Prostate gland (tissue), 2 donors: ENCODE data around the gene TXN2. TPM values are rescaled to one million over a fixed set of nuclear protein-coding genes. Genes with fewer than 3 reads are reported as not detected.

ENCODE experiments used
- DNase-seq: peaks from one replicate; pipeline ENCODE4 v3.0.0-alpha.2; 2019; ENCODE audit warnings: low spot score
- H3K27ac ChIP-seq, 2 donors: fragments of 200-600 bp; sonication (generic); 2 replicates each; pipeline ENCODE4 v1.5.1; 2017 to 2019
- H3K27me3 ChIP-seq: fragments of 200-600 bp; sonication (generic); replicated peaks from 2 replicates; pipeline ENCODE4 v1.5.1; 2019; ENCODE audit not compliant: insufficient read depth
- H3K36me3 ChIP-seq, 2 donors: fragments of 200-600 bp; sonication (generic); 1 replicate in 1 of 2; 2 replicates in 1 of 2; pipeline versions ENCODE4 v1.5.1 to v1.8.1; 2017 to 2019
- H3K4me1 ChIP-seq: fragments of 200-600 bp; sonication (generic); replicated peaks from 2 replicates; pipeline ENCODE4 v1.5.1; 2019
- H3K4me3 ChIP-seq, 2 donors: fragments of 200-600 bp; sonication (generic); 2 replicates each; pipeline ENCODE4 v1.5.1; 2017 to 2019
- H3K9me3 ChIP-seq: fragments of 200-600 bp; sonication (generic); 2 replicates; pipeline ENCODE4 v1.5.1; 2017
- POLR2A ChIP-seq: fragments of 450-650 bp; IDR thresholded peaks from one replicate; pipeline ENCODE4 v1.6.1; 2016; ENCODE audit warnings: antibody characterized with exemption, mild to moderate bottlenecking
- POLR2AphosphoS5 ChIP-seq: sonication (generic); formaldehyde crosslinking; IDR thresholded peaks from one replicate; pipeline ENCODE4 v1.6.1; 2017; ENCODE audit warnings: antibody characterized with exemption
- WGBS: methylation state at CpG from one replicate; pipeline ENCODE4 v1.1.5; 2018; 5-methylcytosine and 5-hydroxymethylcytosine counted together
- intact Hi-C: fragments of 100-400 bp; cut with DNase I; formaldehyde crosslinking; loops from one replicate; pipeline ENCODE4 v1.14.2; 2022
- total RNA-seq, 2 donors: library from RNA; depleted of rRNA; stranded (reverse); fragments of >200 nt; gene quantifications; one replicate each; pipeline ENCODE4 v1.1.0, GENCODE V29; 2016
- TF ChIP-seq, protein P1 (sequence below), 4 experiments: fragments of 200-600 bp in 2 of 4; fragments of 450-650 bp in 2 of 4; sonication (generic) in 2 of 4; IDR thresholded peaks; 1 replicate in 3 of 4; 2 replicates in 1 of 4; pipeline ENCODE4 v1.5.1; 2016 to 2019; ENCODE audit warnings: antibody characterized with exemption in 4 of 4, mild to moderate bottlenecking in 2 of 4, moderate library complexity in 2 of 4

The TXN2 gene
- total RNA-seq, 2 donors from 2014 or later: 74.3 to 148 TPM

GRCh38 chr22:36461665-36462649 lies 19.5 kb downstream of the TXN2 start:
- H3K9me3 ChIP-seq: no peaks in the 10 kb centered on the region
- TF ChIP-seq POLR2A (no peak), POLR2AphosphoS5 (no peak)
- TF ChIP-seq, protein P1, sequence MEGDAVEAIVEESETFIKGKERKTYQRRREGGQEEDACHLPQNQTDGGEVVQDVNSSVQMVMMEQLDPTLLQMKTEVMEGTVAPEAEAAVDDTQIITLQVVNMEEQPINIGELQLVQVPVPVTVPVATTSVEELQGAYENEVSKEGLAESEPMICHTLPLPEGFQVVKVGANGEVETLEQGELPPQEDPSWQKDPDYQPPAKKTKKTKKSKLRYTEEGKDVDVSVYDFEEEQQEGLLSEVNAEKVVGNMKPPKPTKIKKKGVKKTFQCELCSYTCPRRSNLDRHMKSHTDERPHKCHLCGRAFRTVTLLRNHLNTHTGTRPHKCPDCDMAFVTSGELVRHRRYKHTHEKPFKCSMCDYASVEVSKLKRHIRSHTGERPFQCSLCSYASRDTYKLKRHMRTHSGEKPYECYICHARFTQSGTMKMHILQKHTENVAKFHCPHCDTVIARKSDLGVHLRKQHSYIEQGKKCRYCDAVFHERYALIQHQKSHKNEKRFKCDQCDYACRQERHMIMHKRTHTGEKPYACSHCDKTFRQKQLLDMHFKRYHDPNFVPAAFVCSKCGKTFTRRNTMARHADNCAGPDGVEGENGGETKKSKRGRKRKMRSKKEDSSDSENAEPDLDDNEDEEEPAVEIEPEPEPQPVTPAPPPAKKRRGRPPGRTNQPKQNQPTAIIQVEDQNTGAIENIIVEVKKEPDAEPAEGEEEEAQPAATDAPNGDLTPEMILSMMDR (IDR thresholded peaks at IDR 0.05): no peak
- 69% methylated on average over 16 of the region's 16 CpGs for WGBS
- peak overlapping the region; percentile 51 to 62 for H3K27ac ChIP-seq
- intact Hi-C loops: no loop called here
- H3K27me3 ChIP-seq: no peaks in the 10 kb centered on the region
- DNase-seq: no peak
- no peaks in the 10 kb centered on the region for H3K36me3 ChIP-seq
- peaks cover 17% of the 10 kb centered on the region for H3K4me1 ChIP-seq
- no peak overlapping the region for H3K4me3 ChIP-seq

DNA sequence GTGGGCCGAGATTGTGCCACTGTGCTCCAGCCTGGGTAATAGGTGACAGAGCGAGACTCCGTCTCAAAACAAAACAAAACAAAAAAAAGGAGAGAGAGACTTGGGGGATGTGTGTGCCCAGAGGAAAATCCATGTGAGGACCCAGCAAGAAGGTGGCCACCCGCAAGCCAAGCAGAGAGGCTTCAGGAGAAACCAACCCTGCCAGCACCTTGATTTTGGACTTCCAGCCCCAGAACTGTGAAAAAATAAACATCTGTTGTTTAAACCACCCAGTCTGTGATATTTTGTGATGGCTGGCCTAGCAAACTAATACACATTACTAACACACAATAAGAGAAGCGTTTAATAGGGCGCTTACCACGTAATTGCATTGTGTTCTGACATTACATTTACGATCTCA lies 21.2 kb downstream of the TXN2 start:
- WGBS: 91% methylated on average over 8 of the region's 8 CpGs
- Histone ChIP-seq H3K4me1 (peaks cover 13% of the 10 kb centered on the region), H3K27ac (peak overlapping the region; percentile 80 to 98)

GRCh38 chr22:36457688-36458450 lies 23.6 kb downstream of the TXN2 start:
- Histone ChIP-seq H3K9me3 (no peaks in the 10 kb centered on the region), H3K27me3 (no peaks in the 10 kb centered on the region), H3K4me3 (no peak overlapping the region), H3K4me1 (peaks cover 11% of the 10 kb centered on the region), H3K36me3 (no peaks in the 10 kb centered on the region), H3K27ac (peak overlapping the region; percentile 80 to 98)
- TF ChIP-seq POLR2A: no peak
- TF ChIP-seq POLR2AphosphoS5: peak; percentile 6
- TF ChIP-seq, protein P1 (IDR thresholded peaks at IDR 0.05): no peak
- intact Hi-C loops: no loop called here
- 72% methylated on average over 14 of the region's 14 CpGs for WGBS
- DNase-seq: no peak

More for the DNA sequence above, 21.2 kb downstream of the TXN2 start:
- Histone ChIP-seq H3K9me3 (no peaks in the 10 kb centered on the region), H3K4me3 (no peak overlapping the region), H3K36me3 (no peaks in the 10 kb centered on the region), H3K27me3 (no peaks in the 10 kb centered on the region)
- intact Hi-C loops: no loop called here
- no peak for DNase-seq
- TF ChIP-seq POLR2A (no peak), POLR2AphosphoS5 (no peak)
- TF ChIP-seq, protein P1 (IDR thresholded peaks at IDR 0.05): no peak

DNA sequence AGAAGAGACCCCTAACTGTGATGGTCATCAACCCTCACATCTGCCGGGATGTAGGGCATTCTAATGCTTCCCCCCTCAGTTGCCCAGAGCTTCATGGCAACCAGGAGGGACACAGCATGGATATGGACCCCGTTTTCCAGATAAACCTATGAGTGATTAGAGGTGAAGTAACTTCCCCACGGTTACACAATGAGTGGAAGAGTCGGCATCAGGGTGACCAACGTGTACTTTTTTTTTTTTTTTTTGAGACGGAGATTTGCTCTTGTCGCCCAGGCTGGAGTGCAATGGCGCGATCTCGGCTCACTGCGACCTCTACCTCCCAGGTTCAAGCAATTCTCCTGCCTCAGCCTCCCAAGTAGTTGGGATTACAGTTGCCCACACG lies 25.0 kb downstream of the TXN2 start:
- no peak overlapping the region for H3K4me3 ChIP-seq
- H3K27ac ChIP-seq: peak overlapping the region; percentile 96 to 98
- no peaks in the 10 kb centered on the region for H3K27me3 ChIP-seq
- TF ChIP-seq POLR2AphosphoS5 (no peak), POLR2A (no peak)
- TF ChIP-seq, protein P1 (IDR thresholded peaks at IDR 0.05): no peak
- peaks cover 18% of the 10 kb centered on the region for H3K4me1 ChIP-seq
- H3K9me3 ChIP-seq: no peaks in the 10 kb centered on the region
- intact Hi-C loops: no loop called here
- no peak for DNase-seq
- no peaks in the 10 kb centered on the region for H3K36me3 ChIP-seq
- WGBS: 84% methylated on average over 12 of the region's 12 CpGs
